ENCODE results near the gene TRMT61B. TPM values are rescaled to one million over a fixed set of nuclear protein-coding genes. Genes with fewer than 3 reads are reported as not detected.

TRMT61B gene
- total and polyA plus RNA-seq, 2 of the 4 experiments (the other 2 are of a cell fraction), result 5.7 to 6.6 TPM

GRCh38 chr2:28855193-28855592 lies 14.9 kb downstream of the TRMT61B start:
- Histone ChIP-seq H3K23ac (ENCODE audit: low read depth, low read length) (no peak overlapping the region), H3K14ac (replicated peaks; ENCODE audit: low read depth, low read length) (no peak overlapping the region), H3K36me3 (ENCODE audit: control insufficient read depth, insufficient read depth, low read length) (no peaks in the 10 kb centered on the region; the same call in 1 of the 2 replicates), H2BK15ac (ENCODE audit: low read depth, low read length) (no peak overlapping the region), H2BK5ac (ENCODE audit: low read depth, low read length, poor library complexity, severe bottlenecking) (no peak overlapping the region), H2BK20ac (ENCODE audit: low read depth, low read length) (no peak overlapping the region), H3K9me3 (ENCODE audit: control insufficient read depth, insufficient read depth, low read length) (no peaks in the 10 kb centered on the region), H3K27me3 (ENCODE audit: control insufficient read depth, insufficient read depth, low read length) (no peaks in the 10 kb centered on the region), H2AK5ac (ENCODE audit: low read depth, low read length) (no peak overlapping the region), H3K4ac (ENCODE audit: low read depth, low read length) (no peak overlapping the region), H4K5ac (ENCODE audit: low read depth, low read length) (no peak overlapping the region), H3K56ac (ENCODE audit: extremely low read depth, insufficient read depth, low read length) (no peak overlapping the region), H2AK9ac (replicated peaks; ENCODE audit: low read depth, low read length, poor library complexity) (no peak overlapping the region), H3K9ac (ENCODE audit: low read depth, low read length) (no peak overlapping the region), H2BK120ac (ENCODE audit: low read depth, low read length) (no peak overlapping the region), H2AFZ (replicated peaks; ENCODE audit: low read length, poor library complexity) (no peak overlapping the region), H3K18ac (ENCODE audit: low read depth, low read length) (no peak overlapping the region), H3K4me1 (ENCODE audit: control insufficient read depth, insufficient read depth, low read length) (peaks cover 2% of the 10 kb centered on the region; the same call in 1 of the 2 replicates), H4K20me1 (ENCODE audit: insufficient read depth, low read length) (no peaks in the 10 kb centered on the region), H3K4me3 (ENCODE audit: insufficient read depth, low read depth, low read length) (no peak overlapping the region), H3K79me1 (ENCODE audit: low read depth in 1 of 2, low read length in 2 of 2) (peaks cover 0 to 4% of the 10 kb centered on the region in 2 experiments; a peak in 1 of 4 replicates), H3K4me2 (ENCODE audit: low read depth, low read length) (0 out of 2 replicates have a peak overlapping the region, but pooled peaks have one; percentile 31), H3K27ac (ENCODE audit: insufficient read depth, low read length) (no peak overlapping the region), H4K91ac (ENCODE audit: insufficient read depth, low read depth, low read length) (no peak overlapping the region), H3K9me1 (ENCODE audit: insufficient read depth, low read length) (no peaks in the 10 kb centered on the region), H4K8ac (ENCODE audit: low read depth in 2 of 2, low read length in 2 of 2) (no peak overlapping the region)
- BruUV-seq (replicated peaks), result no TSS peak
- CTCF ChIA-PET, result no interaction called here
- POLR2A ChIA-PET (ENCODE audit: unreplicated experiment), result no interaction called here
- WGBS, 2 experiments (ENCODE audit: extremely low coverage in 2 of 2, insufficient read length in 1 of 2), result 80% methylated on average over 1 of the region's 1 CpG; no CpG with 5 or more reads in 1 of the 2 experiments
- dilution Hi-C loops (cut with HindIII; ENCODE audit: low sequenced_read_pairs, unreplicated experiment), result no loop called here
- ATAC-seq (ENCODE audit: low read depth) (peak; percentile 96), DNase-seq (peak; percentile 56)
- in situ Hi-C loops (cut with MboI; ENCODE audit: low sequenced_read_pairs), result no loop called here
- intact Hi-C loops (cut with micrococcal nuclease), result no loop called here
- TF ChIP-seq POLR2A (IDR thresholded peaks at IDR 0.05; ENCODE audit: low read depth, low read length), result no peak
- TF ChIP-seq SMC3 (IDR thresholded peaks at IDR 0.05; ENCODE audit: low read depth, low read length), result no peak
- TF ChIP-seq CTCF (conservative IDR thresholded peaks at IDR 0.05; ENCODE audit: low read depth, low read length), result no peak
- TF ChIP-seq RCOR1 (IDR thresholded peaks at IDR 0.05; ENCODE audit: insufficient replicate concordance, low read length), result no peak
- no peak for TF ChIP-seq MAFK (IDR thresholded peaks at IDR 0.05; ENCODE audit: low read depth, low read length)
- no peak for TF ChIP-seq CEBPB (IDR thresholded peaks at IDR 0.05; ENCODE audit: low read depth, low read length)
- no peak for TF ChIP-seq FOS (IDR thresholded peaks at IDR 0.05; ENCODE audit: low read depth, low read length)
- no peak for TF ChIP-seq MXI1 (IDR thresholded peaks at IDR 0.05; ENCODE audit: borderline replicate concordance, low read depth, low read length)
- no peak for TF ChIP-seq ELK1 (IDR thresholded peaks at IDR 0.05; ENCODE audit: borderline replicate concordance, low read depth, low read length)
- no peak for TF ChIP-seq RFX5 (IDR thresholded peaks at IDR 0.05; ENCODE audit: low read depth, low read length)
- TF ChIP-seq USF2 (IDR thresholded peaks at IDR 0.05; ENCODE audit: low read depth, low read length), result no peak
- TF ChIP-seq CHD1 (IDR thresholded peaks at IDR 0.05; ENCODE audit: low read depth, low read length), result no peak
- TF ChIP-seq MAZ (IDR thresholded peaks at IDR 0.05; ENCODE audit: borderline replicate concordance, low read depth, low read length), result no peak
- no peak for TF ChIP-seq BHLHE40 (IDR thresholded peaks at IDR 0.05; ENCODE audit: low read depth, low read length)
- TF ChIP-seq RAD21 (IDR thresholded peaks at IDR 0.05; ENCODE audit: low read length), result no peak
- no peak for TF ChIP-seq NFE2L2 (IDR thresholded peaks at IDR 0.05; ENCODE audit: low read depth, low read length)
